MCF 10A (cell line): ENCODE data around the gene TP53AIP1. TPM values are rescaled to one million over a fixed set of nuclear protein-coding genes. Genes with fewer than 3 reads are reported as not detected.

ENCODE experiments used
- BruUV-seq: library from RNA; stranded (reverse); fragments of 400-500 nt; replicated peaks from 2 replicates; lab custom pipeline; 2021; lab: Mats Ljungman, UMichigan
- CTCF ChIA-PET: fragments of 300-600 bp; sonication (Branson Sonifier 250); formaldehyde crosslinking; extraction: SDS; loops from one replicate; lab custom pipeline; 2021; ENCODE audit warnings: antibody characterized with exemption, inconsistent platforms; lab: Yijun Ruan, JAX
- POLR2A ChIA-PET: fragments of 300-600, 350-650 bp; sonication (Branson Sonifier 250); formaldehyde crosslinking; extraction: SDS; loops from one replicate; lab custom pipeline; 2020; ENCODE audit warnings: antibody characterized with exemption, inconsistent platforms; lab: Yijun Ruan, JAX
- DNase-seq: peaks from one replicate; pipeline ENCODE4 v3.0.0-alpha.2; 2018; ENCODE audit not compliant: unreplicated experiment
- H3K27ac Mint-ChIP-seq: one replicate; pipeline ENCODE4 v1.8.0; 2022; ENCODE audit warnings: mild to moderate bottlenecking, low read depth, mixed read lengths; ENCODE audit not compliant: unreplicated experiment
- H3K27me3 Mint-ChIP-seq: one replicate; pipeline ENCODE4 v1.8.0; 2022; ENCODE audit warnings: mixed read lengths; ENCODE audit not compliant: insufficient read depth, unreplicated experiment
- H3K36me3 Mint-ChIP-seq: one replicate; pipeline ENCODE4 v1.8.0; 2022; ENCODE audit warnings: mild to moderate bottlenecking, moderate library complexity, mixed read lengths; ENCODE audit not compliant: insufficient read depth, unreplicated experiment
- H3K4me1 Mint-ChIP-seq: one replicate; pipeline ENCODE4 v1.8.0; 2022; ENCODE audit warnings: mixed read lengths; ENCODE audit not compliant: insufficient read depth, unreplicated experiment
- H3K4me3 Mint-ChIP-seq: one replicate; pipeline ENCODE4 v1.8.0; 2022; ENCODE audit warnings: mild to moderate bottlenecking, moderate library complexity, mixed read lengths; ENCODE audit not compliant: unreplicated experiment
- H3K9me3 Mint-ChIP-seq: one replicate; pipeline ENCODE4 v1.8.0; 2022; ENCODE audit warnings: mixed read lengths; ENCODE audit not compliant: unreplicated experiment
- CTCF ChIP-seq: fragments of 200-600 bp; IDR thresholded peaks from one replicate; pipeline ENCODE4 v1.8.0; 2022; ENCODE audit warnings: antibody characterized with exemption, mild to moderate bottlenecking; ENCODE audit not compliant: unreplicated experiment
- intact Hi-C: fragments of 100-400 bp; cut with micrococcal nuclease; formaldehyde crosslinking; loops from 2 replicates; pipeline ENCODE4 v1.14.1; 2022
- total RNA-seq: library from RNA; stranded (reverse); gene quantifications from 2 replicates; pipeline ENCODE4 v1.2.3, GENCODE V29; 2022

The TP53AIP1 gene
- total RNA-seq, 1 experiment from 2014 or later: 4.5 TPM

DNA sequence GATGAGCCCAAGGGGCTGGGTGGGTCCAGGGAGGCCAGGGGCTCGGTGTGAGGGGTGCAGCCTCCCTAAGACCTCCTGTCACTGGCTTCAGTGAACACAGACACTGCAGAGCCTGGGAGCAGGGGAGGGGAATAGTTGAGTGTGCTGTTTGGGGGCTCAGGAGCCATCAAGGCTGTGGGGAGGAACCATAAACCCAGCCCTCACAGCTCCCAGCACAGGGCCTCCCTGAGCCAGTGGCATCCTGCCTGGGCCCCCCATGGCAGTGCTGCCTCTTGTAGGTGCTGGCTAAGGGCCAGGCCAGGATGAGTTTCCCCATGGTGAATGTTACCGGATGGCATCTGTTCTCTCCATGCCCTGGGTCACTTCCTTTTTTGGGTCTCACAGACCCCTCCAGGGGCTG, 26.0 kb downstream of the TP53AIP1 start:
- CTCF ChIA-PET: interaction anchor here (1.2 kb wide), 1 partner anchor 11 kb away, joined by 3 read pairs; no protein-coding TSS in a partner anchor
- Mint-ChIP-seq H3K27ac (no peak overlapping the region), H3K4me1 (no peaks in the 10 kb centered on the region), H3K9me3 (peaks cover 10% of the 10 kb centered on the region), H3K36me3 (no peaks in the 10 kb centered on the region), H3K27me3 (no peaks in the 10 kb centered on the region), H3K4me3 (no peak overlapping the region)
- POLR2A ChIA-PET: interaction anchor here (1.3 kb wide), 1 partner anchor 9 kb away, joined by 4 read pairs; no protein-coding TSS in a partner anchor
- no peak for DNase-seq
- intact Hi-C loops: no loop called here
- BruUV-seq: no TSS peak
- no peak for TF ChIP-seq CTCF

DNA sequence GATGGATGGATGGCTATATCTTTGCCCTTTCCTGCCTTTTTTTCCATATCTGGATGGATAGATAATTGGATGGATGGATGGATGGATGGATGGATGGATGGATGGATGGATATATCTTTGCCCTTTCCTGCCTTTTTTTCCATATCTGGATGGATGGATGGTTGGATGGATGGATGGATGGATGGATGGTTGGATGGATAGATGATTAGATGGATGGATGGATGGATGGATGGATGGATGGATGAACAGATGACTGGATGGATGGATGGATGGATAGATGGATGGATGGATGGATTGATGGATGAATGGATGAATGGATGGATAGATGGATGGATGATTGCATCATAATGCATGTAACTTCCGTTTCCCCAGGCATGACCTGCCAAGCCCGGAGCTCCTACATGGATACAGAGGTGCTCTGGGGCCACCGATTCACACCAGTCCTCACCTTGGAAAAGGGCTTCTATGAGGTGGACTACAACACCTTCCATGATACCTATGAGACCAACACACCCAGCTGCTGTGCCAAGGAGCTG, 26.6 kb downstream of the TP53AIP1 start:
- ChIA-PET CTCF (no interaction called here), POLR2A (no interaction called here)
- H3K27ac Mint-ChIP-seq: no peak overlapping the region
- no TSS peak for BruUV-seq
- H3K36me3 Mint-ChIP-seq: no peaks in the 10 kb centered on the region
- TF ChIP-seq CTCF: no peak
- H3K4me3 Mint-ChIP-seq: no peak overlapping the region
- intact Hi-C loops: no loop called here
- no peaks in the 10 kb centered on the region for H3K4me1 Mint-ChIP-seq
- no peak for DNase-seq
- no peaks in the 10 kb centered on the region for H3K27me3 Mint-ChIP-seq
- peaks cover 10% of the 10 kb centered on the region for H3K9me3 Mint-ChIP-seq

DNA sequence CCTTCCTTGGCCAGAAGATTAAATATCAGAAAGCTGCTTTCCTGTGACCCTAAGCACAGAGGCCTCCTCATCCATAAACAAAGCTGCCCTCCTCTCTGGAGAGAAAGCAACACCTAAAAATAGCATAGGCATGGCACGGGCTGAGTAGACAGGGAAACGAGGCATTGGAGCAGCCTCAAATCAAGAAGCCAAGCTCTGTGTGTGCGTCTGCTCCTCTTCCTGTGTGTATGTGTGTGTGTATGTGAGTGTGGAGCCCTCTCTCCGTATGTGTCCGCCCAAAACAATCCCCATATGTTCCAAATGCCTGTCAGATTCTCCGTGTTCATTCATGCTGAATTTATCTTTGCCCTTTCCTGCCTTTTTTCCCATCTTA, 27.5 kb downstream of the TP53AIP1 start:
- H3K27me3 Mint-ChIP-seq: no peaks in the 10 kb centered on the region
- DNase-seq: no peak
- BruUV-seq: no TSS peak

More for the DNA sequence above, 27.5 kb downstream of the TP53AIP1 start:
- Mint-ChIP-seq H3K27ac (no peak overlapping the region), H3K4me1 (no peaks in the 10 kb centered on the region), H3K36me3 (no peaks in the 10 kb centered on the region), H3K4me3 (no peak overlapping the region), H3K9me3 (peaks cover 10% of the 10 kb centered on the region)
- ChIA-PET POLR2A (no interaction called here), CTCF (interaction anchor here (0.9 to 1.3 kb wide), 2 partner anchors 9 to 30 kb away, joined by 3 read pairs; no protein-coding TSS in a partner anchor)
- TF ChIP-seq CTCF: no peak
- intact Hi-C loops: no loop called here
